PC-9 (cell line): ENCODE data around the gene APLF. TPM values are rescaled to one million over a fixed set of nuclear protein-coding genes. Genes with fewer than 3 reads are reported as not detected.

ENCODE experiments used
- BruUV-seq: library from RNA; stranded (reverse); fragments of 400-500 nt; replicated peaks from 2 replicates; lab custom pipeline; 2021; lab: Mats Ljungman, UMichigan
- CTCF ChIA-PET: fragments of 300-600 bp; sonication (Branson Sonifier 250); formaldehyde crosslinking; loops from one replicate; lab custom pipeline; 2022; ENCODE audit warnings: antibody characterized with exemption; lab: Charles Lee
- POLR2A ChIA-PET: fragments of 300-600 bp; sonication (Branson Sonifier 250); formaldehyde crosslinking; loops from one replicate; lab custom pipeline; 2022; ENCODE audit warnings: antibody characterized with exemption; ENCODE audit not compliant: unreplicated experiment; lab: Charles Lee
- DNase-seq, 2 experiments: peaks; one replicate each; pipeline versions ENCODE4 v3.0.0 to v3.0.0-alpha.2; 2015 to 2022; ENCODE audit warnings: mixed read lengths in 1 of 2
- H2AFZ ChIP-seq: fragments of 200-600 bp; sonication (generic); 2 replicates; pipeline ENCODE4 v1.8.1; 2017; ENCODE audit warnings: antibody characterized with exemption
- H3F3A ChIP-seq: fragments of 200-600 bp; sonication (generic); 2 replicates; pipeline ENCODE4 v1.8.1; 2017; ENCODE audit warnings: antibody characterized with exemption, mild to moderate bottlenecking, low read depth; ENCODE audit not compliant: insufficient read depth
- H3K27ac ChIP-seq: fragments of 200-600 bp; sonication (generic); 2 replicates; pipeline ENCODE4 v1.6.1; 2016; ENCODE audit warnings: mixed run types
- H3K27me3 ChIP-seq: fragments of 200-600 bp; sonication (generic); 2 replicates; pipeline ENCODE4 v1.6.1; 2016; ENCODE audit warnings: low read depth, mixed run types; ENCODE audit not compliant: insufficient read depth
- H3K36me3 ChIP-seq: fragments of 200-600 bp; sonication (generic); 2 replicates; pipeline ENCODE4 v1.6.1; 2016; ENCODE audit warnings: low read depth, mixed run types
- H3K4me1 ChIP-seq: fragments of 200-600 bp; sonication (generic); replicated peaks from 2 replicates; pipeline ENCODE4 v1.6.1; 2016; ENCODE audit warnings: mixed run types; ENCODE audit not compliant: insufficient read depth
- H3K4me2 ChIP-seq: fragments of 200-600 bp; sonication (generic); 2 replicates; pipeline ENCODE4 v1.6.1; 2017; ENCODE audit warnings: mixed run types
- H3K4me3 ChIP-seq: fragments of 200-600 bp; sonication (generic); 2 replicates; pipeline ENCODE4 v1.6.1; 2016; ENCODE audit warnings: mixed run types
- H3K79me2 ChIP-seq: fragments of 200-600 bp; sonication (generic); 2 replicates; pipeline ENCODE4 v1.6.1; 2017; ENCODE audit warnings: low read depth, mixed run types
- H3K9me2 ChIP-seq: fragments of 200-600 bp; sonication (generic); 2 replicates; pipeline ENCODE4 v1.8.1; 2017; ENCODE audit warnings: mild to moderate bottlenecking; ENCODE audit not compliant: insufficient read depth
- H3K9me3 ChIP-seq: fragments of 200-600 bp; sonication (generic); 2 replicates; pipeline ENCODE4 v1.8.1; 2016; ENCODE audit warnings: low read depth; ENCODE audit not compliant: insufficient read depth
- H4K20me1 ChIP-seq: fragments of 200-600 bp; sonication (generic); 2 replicates; pipeline ENCODE4 v1.8.1; 2017; ENCODE audit not compliant: insufficient read depth
- CTCF ChIP-seq: fragments of 200-600 bp; sonication (generic); conservative IDR thresholded peaks from 2 replicates; pipeline ENCODE4 v1.6.1; 2017; ENCODE audit warnings: mixed run types, antibody characterized with exemption, mild to moderate bottlenecking, moderate library complexity
- EZH2 ChIP-seq: fragments of 200-600 bp; sonication (generic); IDR thresholded peaks from 2 replicates; pipeline ENCODE4 v1.8.0; 2017; ENCODE audit warnings: antibody characterized with exemption, low read depth
- intact Hi-C: fragments of 100-400 bp; cut with micrococcal nuclease; formaldehyde crosslinking; loops from one replicate; pipeline ENCODE4 v1.10.0; 2022; ENCODE audit not compliant: unreplicated experiment
- total RNA-seq: library from RNA; stranded (reverse); gene quantifications from 2 replicates; pipeline ENCODE4 v1.2.3, GENCODE V29; 2021

Gene APLF
- total RNA-seq, 1 experiment from 2014 or later, result 4.5 TPM

GRCh38 chr2:68453761-68454360 is 13.5 kb upstream of the APLF start:
- no peaks in the 10 kb centered on the region for H3K36me3 ChIP-seq
- H3K4me1 ChIP-seq, result no peaks in the 10 kb centered on the region
- H3K79me2 ChIP-seq, result no peaks in the 10 kb centered on the region
- POLR2A ChIA-PET, result interaction anchor here (0.6 kb wide), 1 partner anchor 21 kb away, joined by 3 read pairs; no protein-coding TSS in a partner anchor
- DNase-seq, result no peak
- no peaks in the 10 kb centered on the region for H3K9me3 ChIP-seq
- intact Hi-C loops, result no loop called here
- no peaks in the 10 kb centered on the region for H4K20me1 ChIP-seq
- no peaks in the 10 kb centered on the region for H3K27me3 ChIP-seq
- no TSS peak for BruUV-seq
- no peak overlapping the region for H3K4me2 ChIP-seq
- no peak overlapping the region for H3K4me3 ChIP-seq
- H3K27ac ChIP-seq, result no peak overlapping the region
- no peak overlapping the region for H2AFZ ChIP-seq
- H3F3A ChIP-seq, result no peaks in the 10 kb centered on the region; the same call in 1 of the 2 replicates
- TF ChIP-seq EZH2, result no peak
- TF ChIP-seq CTCF, result no peak
- H3K9me2 ChIP-seq, result no peaks in the 10 kb centered on the region
- CTCF ChIA-PET, result no interaction called here

- BruUV-seq, result no TSS peak
- H3K4me3 ChIP-seq, result no peak overlapping the region
- H3F3A ChIP-seq, result no peaks in the 10 kb centered on the region; the same call in 1 of the 2 replicates
- H3K36me3 ChIP-seq, result no peaks in the 10 kb centered on the region
- no peaks in the 10 kb centered on the region for H3K27me3 ChIP-seq
- H3K9me3 ChIP-seq, result no peaks in the 10 kb centered on the region
- no peaks in the 10 kb centered on the region for H4K20me1 ChIP-seq
- intact Hi-C loops, result no loop called here
- DNase-seq, result no peak
- ChIA-PET POLR2A (no interaction called here), CTCF (no interaction called here)
- no peak overlapping the region for H3K27ac ChIP-seq
- H3K4me2 ChIP-seq, result no peak overlapping the region
- H3K4me1 ChIP-seq, result no peaks in the 10 kb centered on the region
- H2AFZ ChIP-seq, result no peak overlapping the region
- H3K9me2 ChIP-seq, result no peaks in the 10 kb centered on the region
- TF ChIP-seq CTCF (no peak), EZH2 (no peak)
- H3K79me2 ChIP-seq, result no peaks in the 10 kb centered on the region
Measured at GRCh38 chr2:68454719-68455118, 12.7 kb upstream of the APLF start.

DNA sequence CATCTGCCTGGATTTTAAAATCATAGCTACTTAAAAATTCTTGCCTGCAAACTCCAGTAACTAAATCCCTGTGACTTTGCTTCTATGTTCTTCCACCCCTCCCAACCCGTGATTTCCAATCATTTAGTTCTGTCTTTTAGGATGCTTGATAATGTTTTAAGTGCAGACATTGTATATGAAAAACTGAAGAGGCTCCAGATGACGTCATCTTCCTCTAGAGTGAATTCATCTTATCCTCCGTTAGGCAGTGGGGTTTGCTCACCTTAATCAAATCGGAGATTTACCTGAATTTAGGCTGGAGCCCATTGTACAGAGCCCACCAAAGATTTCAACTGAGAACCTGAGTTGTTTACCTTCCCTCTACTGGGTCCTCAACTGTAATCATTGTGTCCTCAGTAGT is 11.2 kb upstream of the APLF start:
- H3K79me2 ChIP-seq, result no peaks in the 10 kb centered on the region
- no peaks in the 10 kb centered on the region for H3K9me2 ChIP-seq
- H3K4me1 ChIP-seq, result no peaks in the 10 kb centered on the region
- no peak overlapping the region for H3K4me3 ChIP-seq
- H4K20me1 ChIP-seq, result no peaks in the 10 kb centered on the region
- H3K27me3 ChIP-seq, result no peaks in the 10 kb centered on the region
- H3K36me3 ChIP-seq, result no peaks in the 10 kb centered on the region
- intact Hi-C loops, result no loop called here
- TF ChIP-seq CTCF, result no peak
- TF ChIP-seq EZH2, result no peak
- no peak overlapping the region for H2AFZ ChIP-seq
- no peaks in the 10 kb centered on the region for H3K9me3 ChIP-seq
- H3K4me2 ChIP-seq, result no peak overlapping the region
- ChIA-PET CTCF (interaction anchor here (0.6 kb wide), 1 partner anchor 1162 kb away, joined by 4 read pairs; no protein-coding TSS in a partner anchor), POLR2A (no interaction called here)
- no peak overlapping the region for H3K27ac ChIP-seq
- no peaks in the 10 kb centered on the region; the same call in 1 of the 2 replicates for H3F3A ChIP-seq
- no TSS peak for BruUV-seq
- DNase-seq, result no peak
